Omental fat pad (tissue), 4 donors: Measurements from ENCODE around the gene THOP1. TPM values are rescaled to one million over a fixed set of nuclear protein-coding genes. Genes with fewer than 3 reads are reported as not detected.

Source experiments
- ATAC-seq: fragments of 150-250 bp; one replicate; pipeline ENCODE4 v1.9.1; 2016; ENCODE audit warnings: mild to moderate bottlenecking, moderate library complexity; ENCODE audit not compliant: low FRiP score
- DNase-seq: peaks from one replicate; pipeline ENCODE4 v3.0.0-alpha.2; 2019; ENCODE audit warnings: low spot score
- CTCF ChIP-seq, 3 donors: fragments of 450-650 bp; IDR thresholded peaks; one replicate each; pipeline ENCODE4 v1.5.1; 2016 to 2017; ENCODE audit warnings: antibody characterized with exemption in 3 of 3, mild to moderate bottlenecking in 3 of 3, moderate library complexity in 2 of 3
- total RNA-seq, 4 donors: library from RNA; depleted of rRNA; stranded (reverse); fragments of >200 nt; gene quantifications; one replicate each; pipeline ENCODE4 v1.1.0, GENCODE V29; 2016

The THOP1 gene
- total RNA-seq, 4 donors from 2014 or later: 27.4 to 50.2 (median 31.9) TPM

- DNase-seq (no peak), ATAC-seq (no peak)
- no peak for TF ChIP-seq CTCF (IDR thresholded peaks at IDR 0.05)
These were observed 38.0 kb upstream of the THOP1 start for GRCh38 chr19:2747349-2747748.

- ATAC-seq (no peak), DNase-seq (no peak)
- TF ChIP-seq CTCF (IDR thresholded peaks at IDR 0.05): no peak
These were observed 34.4 kb upstream of the THOP1 start for GRCh38 chr19:2750808-2751437.

- no peak for TF ChIP-seq CTCF (IDR thresholded peaks at IDR 0.05)
- ATAC-seq (no peak), DNase-seq (no peak)
These were observed 33.9 kb upstream of the THOP1 start for GRCh38 chr19:2751438-2751830.

GRCh38 chr19:2754659-2755447 is 30.4 kb upstream of the THOP1 start:
- DNase-seq (no peak), ATAC-seq (no peak)
- TF ChIP-seq CTCF (IDR thresholded peaks at IDR 0.05): no peak

GRCh38 chr19:2755448-2755705 is 29.9 kb upstream of the THOP1 start:
- ATAC-seq (no peak), DNase-seq (no peak)
- TF ChIP-seq CTCF (IDR thresholded peaks at IDR 0.05): no peak

GRCh38 chr19:2755811-2756210 is 29.5 kb upstream of the THOP1 start:
- no peak for DNase-seq

More at GRCh38 chr19:2755811-2756210, 29.5 kb upstream of the THOP1 start:
- no peak for ATAC-seq
- TF ChIP-seq CTCF (IDR thresholded peaks at IDR 0.05): no peak
